ENCODE measurements around the gene ZXDC. TPM values are rescaled to one million over a fixed set of nuclear protein-coding genes. Genes with fewer than 3 reads are reported as not detected.

ZXDC gene
- total RNA-seq, 2 donors from 2014 or later, result 53.5 to 55.0 TPM

DNA sequence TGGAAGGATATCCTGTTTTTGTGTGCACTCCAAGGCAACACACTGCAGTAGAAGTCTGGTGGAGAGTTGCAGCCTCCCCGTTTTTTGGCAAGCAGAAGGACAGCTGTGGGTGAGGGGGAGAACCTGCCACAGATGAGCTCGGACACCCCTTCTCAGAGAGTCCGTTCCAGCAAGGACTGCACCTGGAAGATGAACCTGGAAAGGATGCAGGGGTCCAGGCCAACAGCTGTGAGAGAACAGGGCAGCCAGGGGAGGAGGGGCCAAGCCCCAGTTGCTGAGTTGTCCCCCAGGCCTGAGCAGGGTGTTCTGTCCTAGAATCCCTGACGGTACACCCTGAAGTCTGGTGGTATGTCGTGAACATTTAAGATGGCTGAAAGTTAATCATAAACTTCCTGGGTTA lies 30.2 kb downstream of the ZXDC start:
- Histone ChIP-seq H3K4me1 (ENCODE audit: control insufficient read depth in 1 of 2, low read depth in 2 of 2) (no peaks in the 10 kb centered on the region), H3K9me3 (no peaks in the 10 kb centered on the region), H3K36me3 (peaks cover 9% of the 10 kb centered on the region), H3K27me3 (replicated peaks; ENCODE audit: insufficient read depth) (no peaks in the 10 kb centered on the region), H3K27ac (no peak overlapping the region), H3K4me3 (no peak overlapping the region)
- TF ChIP-seq, protein P1, sequence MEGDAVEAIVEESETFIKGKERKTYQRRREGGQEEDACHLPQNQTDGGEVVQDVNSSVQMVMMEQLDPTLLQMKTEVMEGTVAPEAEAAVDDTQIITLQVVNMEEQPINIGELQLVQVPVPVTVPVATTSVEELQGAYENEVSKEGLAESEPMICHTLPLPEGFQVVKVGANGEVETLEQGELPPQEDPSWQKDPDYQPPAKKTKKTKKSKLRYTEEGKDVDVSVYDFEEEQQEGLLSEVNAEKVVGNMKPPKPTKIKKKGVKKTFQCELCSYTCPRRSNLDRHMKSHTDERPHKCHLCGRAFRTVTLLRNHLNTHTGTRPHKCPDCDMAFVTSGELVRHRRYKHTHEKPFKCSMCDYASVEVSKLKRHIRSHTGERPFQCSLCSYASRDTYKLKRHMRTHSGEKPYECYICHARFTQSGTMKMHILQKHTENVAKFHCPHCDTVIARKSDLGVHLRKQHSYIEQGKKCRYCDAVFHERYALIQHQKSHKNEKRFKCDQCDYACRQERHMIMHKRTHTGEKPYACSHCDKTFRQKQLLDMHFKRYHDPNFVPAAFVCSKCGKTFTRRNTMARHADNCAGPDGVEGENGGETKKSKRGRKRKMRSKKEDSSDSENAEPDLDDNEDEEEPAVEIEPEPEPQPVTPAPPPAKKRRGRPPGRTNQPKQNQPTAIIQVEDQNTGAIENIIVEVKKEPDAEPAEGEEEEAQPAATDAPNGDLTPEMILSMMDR (IDR thresholded peaks at IDR 0.05), result no peak
- ATAC-seq (ENCODE audit: insufficient number of reproducible peaks, low FRiP score, low read depth) (no peak), DNase-seq (ENCODE audit: low spot score) (no peak)

DNA sequence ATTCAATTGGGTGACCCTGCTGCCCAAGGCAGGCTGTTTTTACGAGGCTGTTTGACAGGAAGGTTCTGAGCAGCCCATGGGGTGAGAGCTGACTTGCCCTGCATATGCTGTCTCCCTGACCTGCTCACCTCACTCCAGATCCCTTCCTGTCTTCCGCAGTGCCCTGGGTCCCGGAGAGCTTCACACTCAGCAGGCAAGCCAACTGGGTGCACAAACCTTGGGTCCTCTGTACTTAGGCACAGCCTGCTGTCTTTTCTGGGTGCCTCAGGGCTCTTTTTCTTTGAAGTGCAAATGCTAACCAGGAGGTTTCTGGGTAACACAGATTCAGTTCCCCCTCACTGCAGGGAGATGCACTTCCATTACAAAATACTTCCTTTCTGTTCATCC lies 32.8 kb downstream of the ZXDC start:
- no peaks in the 10 kb centered on the region for H3K9me3 ChIP-seq
- H3K4me3 ChIP-seq, result no peak overlapping the region
- peaks cover 20% of the 10 kb centered on the region for H3K36me3 ChIP-seq
- no peaks in the 10 kb centered on the region for H3K27me3 ChIP-seq (replicated peaks; ENCODE audit: insufficient read depth)
- DNase-seq (ENCODE audit: low spot score) (no peak), ATAC-seq (ENCODE audit: insufficient number of reproducible peaks, low FRiP score, low read depth) (no peak)
- no peak overlapping the region for H3K27ac ChIP-seq
- no peaks in the 10 kb centered on the region for H3K4me1 ChIP-seq (ENCODE audit: control insufficient read depth in 1 of 2, low read depth in 2 of 2)
- TF ChIP-seq, protein P1 (IDR thresholded peaks at IDR 0.05), result no peak

DNA sequence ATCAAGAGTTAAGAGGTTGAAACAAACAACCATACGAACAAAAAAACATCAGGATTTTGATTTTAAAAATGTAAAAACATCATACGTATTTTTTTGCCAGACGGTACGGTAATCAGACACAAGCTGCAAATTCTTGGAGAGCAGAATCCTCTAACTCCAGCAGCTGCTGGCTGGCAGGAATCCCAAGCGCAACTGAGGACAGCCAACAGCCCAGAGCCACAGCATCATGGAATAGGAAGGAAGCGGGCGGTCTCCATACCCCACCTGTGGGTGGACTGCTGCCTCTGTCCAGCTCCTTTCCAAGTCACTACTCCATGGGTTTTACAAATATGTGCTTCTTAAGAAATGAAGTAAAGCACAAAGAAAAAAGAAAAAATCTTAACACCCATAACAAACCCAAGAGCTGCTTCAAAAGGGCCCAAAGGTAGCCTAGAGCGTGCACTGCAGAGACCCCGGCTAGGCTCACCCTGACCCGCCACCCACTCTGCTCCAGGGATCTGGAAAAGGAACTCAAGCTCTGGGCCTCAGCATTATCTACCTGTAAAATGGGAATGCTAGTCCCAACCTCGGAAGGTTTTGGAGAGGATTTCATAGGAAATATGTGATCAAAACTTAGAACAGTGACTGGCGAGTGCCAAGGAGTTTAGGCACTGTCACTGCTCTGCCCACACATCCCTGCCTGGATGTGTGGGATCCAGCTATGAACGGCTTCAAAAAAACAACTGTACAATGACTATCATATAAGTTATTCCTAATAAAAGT lies 33.4 kb downstream of the ZXDC start:
- H3K27me3 ChIP-seq (replicated peaks; ENCODE audit: insufficient read depth), result no peaks in the 10 kb centered on the region
- H3K4me3 ChIP-seq, result no peak overlapping the region
- ATAC-seq (ENCODE audit: insufficient number of reproducible peaks, low FRiP score, low read depth) (no peak), DNase-seq (ENCODE audit: low spot score) (no peak)
- H3K4me1 ChIP-seq (ENCODE audit: control insufficient read depth in 1 of 2, low read depth in 2 of 2), result no peaks in the 10 kb centered on the region
- peaks cover 22% of the 10 kb centered on the region for H3K36me3 ChIP-seq
- TF ChIP-seq, protein P1 (IDR thresholded peaks at IDR 0.05), result no peak
- H3K9me3 ChIP-seq, result no peaks in the 10 kb centered on the region
- H3K27ac ChIP-seq, result no peak overlapping the region

DNA sequence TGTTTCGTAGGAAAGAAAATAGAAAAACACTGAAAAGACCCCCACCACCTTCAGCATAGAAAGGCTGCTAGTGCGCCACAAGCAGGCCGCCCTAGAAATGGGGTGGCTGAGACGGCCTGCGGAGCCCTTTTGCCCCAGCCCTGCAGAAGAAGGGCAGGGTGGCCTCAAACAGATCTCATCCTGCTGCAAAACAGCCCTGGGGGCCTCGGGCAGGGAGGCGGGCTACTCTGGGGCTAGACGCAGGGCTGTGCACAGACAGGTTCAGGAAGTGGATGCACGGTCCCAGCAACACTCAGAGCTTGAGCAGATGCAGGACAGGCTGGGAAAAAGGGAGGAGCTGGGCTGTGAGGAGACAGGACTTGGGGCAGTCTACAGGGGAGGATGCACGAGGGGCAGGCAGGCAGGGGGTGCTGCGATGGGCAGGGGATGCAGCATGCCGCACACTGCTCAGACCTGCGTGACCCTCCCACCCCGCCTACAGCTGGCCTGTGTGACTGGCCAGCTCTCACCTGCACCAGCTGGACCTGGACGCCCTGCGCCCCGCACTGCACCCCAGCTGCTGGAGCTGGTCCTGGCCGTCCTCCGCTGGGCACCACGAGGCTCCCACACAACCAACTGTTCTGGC lies 34.3 kb downstream of the ZXDC start:
- Histone ChIP-seq H3K9me3 (no peaks in the 10 kb centered on the region), H3K27me3 (replicated peaks; ENCODE audit: insufficient read depth) (no peaks in the 10 kb centered on the region), H3K4me1 (ENCODE audit: control insufficient read depth in 1 of 2, low read depth in 2 of 2) (no peaks in the 10 kb centered on the region), H3K4me3 (no peak overlapping the region), H3K27ac (no peak overlapping the region), H3K36me3 (peaks cover 22% of the 10 kb centered on the region)
- DNase-seq (ENCODE audit: low spot score) (no peak), ATAC-seq (ENCODE audit: insufficient number of reproducible peaks, low FRiP score, low read depth) (no peak)
- TF ChIP-seq, protein P1 (IDR thresholded peaks at IDR 0.05), result no peak

DNA sequence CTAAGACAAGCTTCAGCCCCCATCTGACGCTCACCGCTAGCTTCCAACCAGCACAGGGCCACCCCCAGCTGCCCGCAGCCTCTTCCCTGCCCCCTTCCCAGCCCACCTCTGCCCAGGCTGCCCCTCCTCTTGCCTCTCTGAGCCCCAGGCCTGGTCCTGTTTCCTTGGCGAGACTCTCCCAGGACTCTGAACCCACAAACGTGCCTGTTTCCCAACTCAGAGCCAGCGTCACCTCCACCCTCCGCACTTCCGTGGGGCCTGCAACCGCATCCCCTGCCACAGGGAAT lies 35.0 kb downstream of the ZXDC start:
- H3K27me3 ChIP-seq (replicated peaks; ENCODE audit: insufficient read depth), result no peaks in the 10 kb centered on the region
- DNase-seq (ENCODE audit: low spot score) (no peak), ATAC-seq (ENCODE audit: insufficient number of reproducible peaks, low FRiP score, low read depth) (no peak)
- H3K36me3 ChIP-seq, result peaks cover 22% of the 10 kb centered on the region
- H3K27ac ChIP-seq, result no peak overlapping the region
- TF ChIP-seq, protein P1 (IDR thresholded peaks at IDR 0.05), result no peak
- H3K9me3 ChIP-seq, result no peaks in the 10 kb centered on the region
- H3K4me1 ChIP-seq (ENCODE audit: control insufficient read depth in 1 of 2, low read depth in 2 of 2), result no peaks in the 10 kb centered on the region
- H3K4me3 ChIP-seq, result no peak overlapping the region

All from thoracic aorta (tissue), 2 donors.